Measurements from ENCODE around the gene SMAD3.

GRCh38 chr15:67240235-67241131 is 175.1 kb downstream of the SMAD3 start:
- TF ChIP-seq CTCF (conservative IDR thresholded peaks at IDR 0.05; ENCODE audit: low read depth, low read length): 0 out of 2 replicates have a peak, but pooled peaks have one; percentile 4
- TF ChIP-seq POLR2A (IDR thresholded peaks at IDR 0.05; ENCODE audit: low read depth, low read length): no peak
- TF ChIP-seq CEBPB (IDR thresholded peaks at IDR 0.05; ENCODE audit: low read depth, low read length): no peak
- TF ChIP-seq ELK1 (IDR thresholded peaks at IDR 0.05; ENCODE audit: borderline replicate concordance, low read depth, low read length): no peak
- TF ChIP-seq USF2 (IDR thresholded peaks at IDR 0.05; ENCODE audit: low read depth, low read length): no peak
- no peak for TF ChIP-seq CHD1 (IDR thresholded peaks at IDR 0.05; ENCODE audit: low read depth, low read length)
- no peak for TF ChIP-seq MXI1 (IDR thresholded peaks at IDR 0.05; ENCODE audit: borderline replicate concordance, low read depth, low read length)
